HUES64 (cell line): ENCODE results near the gene PFN3.
A peak's percentile ranks its signal among the peaks of the same experiment; 100 is the strongest.

Source experiments
- H3K27ac ChIP-seq: 2 replicates; pipeline ENCODE4 v1.7.0; 2013; ENCODE audit warnings: low read depth, low read length, inconsistent platforms
- H3K27me3 ChIP-seq: 2 replicates; pipeline ENCODE4 v1.6.1; 2013; ENCODE audit warnings: mild to moderate bottlenecking, low read length; ENCODE audit not compliant: insufficient read depth
- H3K36me3 ChIP-seq: 2 replicates; pipeline ENCODE4 v1.6.1; 2013; ENCODE audit warnings: mild to moderate bottlenecking, low read length; ENCODE audit not compliant: insufficient read depth
- H3K4me1 ChIP-seq: 2 replicates; pipeline ENCODE4 v1.6.1; 2013; ENCODE audit warnings: mild to moderate bottlenecking, low read length, moderate library complexity; ENCODE audit not compliant: insufficient read depth
- H3K4me3 ChIP-seq: 2 replicates; pipeline ENCODE4 v1.5.1; 2013; ENCODE audit warnings: mild to moderate bottlenecking, low read length, moderate library complexity
- H3K9ac ChIP-seq: 2 replicates; pipeline ENCODE4 v1.6.1; 2013; ENCODE audit warnings: mild to moderate bottlenecking, low read depth, low read length
- H3K9me3 ChIP-seq: 2 replicates; pipeline ENCODE4 v1.6.1; 2013; ENCODE audit warnings: low read depth, low read length; ENCODE audit not compliant: insufficient read depth
- WGBS: fragments of 150-250, 120-280 bp; methylation state at CpG from one replicate; pipeline ENCODE4 v1.1.7; 2013; ENCODE audit warnings: missing lambda C conversion rate; 5-methylcytosine and 5-hydroxymethylcytosine counted together

Gene PFN3

DNA sequence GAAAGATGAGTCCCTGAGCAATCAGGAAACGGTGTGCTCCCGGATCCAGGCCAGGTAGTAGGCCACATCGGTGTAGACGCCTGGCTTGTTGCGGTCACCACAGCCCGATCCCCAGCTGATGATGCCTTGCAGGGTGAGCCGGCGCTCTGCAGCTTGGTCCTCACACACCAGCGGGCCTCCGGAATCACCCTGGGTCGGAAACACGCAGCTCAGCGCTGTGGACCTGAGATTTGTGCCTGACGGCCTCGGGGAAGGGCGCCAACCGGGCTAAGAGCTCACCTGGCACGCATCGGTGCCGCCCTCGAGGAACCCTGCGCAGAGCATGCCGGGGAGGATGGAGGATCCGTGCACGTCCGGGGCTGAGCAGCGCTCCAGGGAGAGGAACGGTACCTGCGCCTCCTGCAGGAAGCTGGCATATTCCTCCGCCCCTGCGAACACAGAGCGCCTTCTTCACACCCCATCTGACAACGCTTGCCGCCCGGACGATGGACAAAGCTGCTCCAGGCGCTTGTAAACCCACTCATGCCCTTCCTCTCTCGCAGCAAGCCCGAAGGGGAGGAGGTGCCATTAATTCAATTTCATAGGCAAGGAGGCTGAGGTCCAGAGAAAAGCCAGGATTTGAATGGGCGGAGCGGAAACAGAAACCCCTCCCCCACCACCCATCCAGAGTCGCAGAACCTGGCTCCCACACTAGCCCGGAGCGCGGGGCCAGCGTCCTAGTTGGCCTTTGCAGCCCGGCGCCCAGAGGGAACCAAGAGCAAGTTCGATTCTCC is 2.0 kb upstream of the PFN3 start:
- no peak overlapping the region for H3K27ac ChIP-seq
- WGBS, result 12% methylated on average over 49 of the region's 49 CpGs
- peaks cover 78% of the 10 kb centered on the region for H3K27me3 ChIP-seq
- H3K4me3 ChIP-seq, result peak overlapping the region; percentile 48
- no peak overlapping the region; the same call in 1 of the 2 replicates for H3K9ac ChIP-seq
- no peaks in the 10 kb centered on the region for H3K4me1 ChIP-seq
- no peaks in the 10 kb centered on the region for H3K36me3 ChIP-seq
- no peaks in the 10 kb centered on the region for H3K9me3 ChIP-seq

DNA sequence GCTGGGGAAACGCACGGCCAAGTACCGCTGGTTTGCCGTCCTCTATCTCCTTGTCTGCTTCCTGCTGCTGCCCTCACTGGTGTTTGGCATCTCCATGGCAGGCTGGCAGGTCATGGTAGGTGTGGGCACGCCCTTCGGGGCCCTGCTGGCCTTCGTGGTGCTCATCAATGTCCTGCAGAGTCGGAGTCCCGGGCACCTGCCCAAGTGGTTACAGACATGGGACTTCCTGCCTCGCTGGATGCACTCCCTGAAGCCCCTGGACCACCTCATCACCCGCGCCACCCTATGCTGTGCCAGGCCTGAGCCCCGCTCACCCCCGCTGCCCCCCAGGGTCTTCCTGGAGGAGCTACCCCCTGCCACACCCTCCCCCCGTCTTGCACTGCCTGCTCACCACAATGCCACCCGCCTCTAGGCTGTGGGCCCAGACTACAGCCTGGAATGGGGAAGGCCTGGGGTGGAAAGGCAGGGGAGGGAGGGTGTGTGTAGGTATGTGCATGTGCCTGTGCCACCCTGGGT is 2.5 kb downstream of the PFN3 start:
- H3K27me3 ChIP-seq, result peaks cover 36% of the 10 kb centered on the region
- 92% methylated on average over 15 of the region's 16 CpGs for WGBS
- H3K9ac ChIP-seq, result no peak overlapping the region

DNA sequence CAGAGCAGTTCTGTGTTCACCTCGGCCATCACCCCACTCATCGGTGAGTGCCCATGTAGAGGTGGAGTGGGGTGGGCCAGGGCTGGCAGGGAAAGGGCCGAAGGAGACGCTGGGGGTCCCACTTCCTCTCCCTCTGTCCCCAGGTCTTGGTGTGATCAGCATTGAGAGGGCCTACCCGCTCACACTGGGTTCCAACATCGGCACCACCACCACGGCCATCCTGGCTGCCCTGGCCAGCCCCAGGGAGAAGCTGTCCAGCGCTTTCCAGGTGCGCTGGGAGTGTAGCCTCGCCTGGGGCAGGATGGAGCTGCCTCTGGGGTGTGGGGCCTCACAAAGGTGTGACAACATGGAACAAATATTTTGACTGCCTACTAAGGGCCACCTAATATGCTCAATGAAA is 3.7 kb downstream of the PFN3 start:
- 94% methylated on average over 10 of the region's 10 CpGs for WGBS
- no peak overlapping the region for H3K9ac ChIP-seq
- no peak overlapping the region for H3K27ac ChIP-seq
- H3K4me1 ChIP-seq, result no peaks in the 10 kb centered on the region
- H3K27me3 ChIP-seq, result peaks cover 25% of the 10 kb centered on the region
- H3K9me3 ChIP-seq, result no peaks in the 10 kb centered on the region
- H3K4me3 ChIP-seq, result no peak overlapping the region
- H3K36me3 ChIP-seq, result no peaks in the 10 kb centered on the region

More for the DNA sequence above, 2.5 kb downstream of the PFN3 start:
- Histone ChIP-seq H3K27ac (no peak overlapping the region), H3K4me1 (no peaks in the 10 kb centered on the region), H3K9me3 (no peaks in the 10 kb centered on the region), H3K36me3 (no peaks in the 10 kb centered on the region), H3K4me3 (no peak overlapping the region)

DNA sequence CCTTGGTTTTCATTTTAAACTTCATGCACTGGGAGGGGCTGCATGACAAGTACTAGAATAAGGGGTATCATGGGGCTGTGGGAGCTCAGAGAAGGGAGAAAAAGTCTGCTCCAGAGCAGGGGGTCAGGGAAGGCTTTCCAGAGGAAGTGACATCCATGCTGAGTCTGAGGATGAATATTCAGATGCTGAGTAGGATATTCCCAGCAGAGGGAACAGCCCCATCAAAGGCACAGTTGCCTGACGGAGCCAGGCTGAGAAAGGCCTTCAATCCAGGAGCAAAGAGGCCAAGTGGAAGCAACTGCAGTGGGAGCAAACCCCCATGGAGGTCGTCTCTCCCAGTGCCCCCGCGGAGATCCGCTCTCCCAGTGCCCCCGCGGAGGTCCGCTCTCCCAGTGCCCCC is 4.4 kb downstream of the PFN3 start:
- Histone ChIP-seq H3K36me3 (no peaks in the 10 kb centered on the region), H3K4me1 (no peaks in the 10 kb centered on the region), H3K4me3 (no peak overlapping the region), H3K27me3 (peaks cover 18% of the 10 kb centered on the region), H3K27ac (no peak overlapping the region), H3K9me3 (no peaks in the 10 kb centered on the region), H3K9ac (no peak overlapping the region)
- 64% methylated on average over 8 of the region's 8 CpGs for WGBS

DNA sequence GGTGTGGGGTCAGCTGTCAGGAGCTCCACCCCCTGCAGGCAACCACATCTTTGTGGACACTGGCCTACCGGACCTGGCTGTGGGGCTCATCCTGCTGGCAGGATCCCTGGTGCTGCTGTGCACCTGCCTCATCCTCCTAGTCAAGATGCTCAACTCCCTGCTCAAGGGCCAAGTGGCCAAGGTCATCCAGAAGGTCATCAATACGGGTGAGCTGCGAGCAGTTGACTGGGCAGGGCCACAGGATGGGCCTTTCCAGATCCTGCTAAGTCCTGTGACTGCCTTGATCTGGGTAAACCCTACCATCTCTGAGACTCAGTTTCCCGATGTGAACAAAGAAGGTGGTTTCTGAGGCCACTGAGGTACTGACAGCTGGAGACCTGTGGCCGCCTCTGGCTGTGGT is 6.5 kb downstream of the PFN3 start:
- no peak overlapping the region for H3K27ac ChIP-seq
- no peaks in the 10 kb centered on the region for H3K9me3 ChIP-seq
- no peaks in the 10 kb centered on the region for H3K36me3 ChIP-seq
- no peaks in the 10 kb centered on the region; the same call in 1 of the 2 replicates for H3K4me1 ChIP-seq
- no peak overlapping the region for H3K9ac ChIP-seq
- H3K27me3 ChIP-seq, result peaks cover 14% of the 10 kb centered on the region
- H3K4me3 ChIP-seq, result no peak overlapping the region
- WGBS, result 75% methylated on average over 5 of the region's 5 CpGs

DNA sequence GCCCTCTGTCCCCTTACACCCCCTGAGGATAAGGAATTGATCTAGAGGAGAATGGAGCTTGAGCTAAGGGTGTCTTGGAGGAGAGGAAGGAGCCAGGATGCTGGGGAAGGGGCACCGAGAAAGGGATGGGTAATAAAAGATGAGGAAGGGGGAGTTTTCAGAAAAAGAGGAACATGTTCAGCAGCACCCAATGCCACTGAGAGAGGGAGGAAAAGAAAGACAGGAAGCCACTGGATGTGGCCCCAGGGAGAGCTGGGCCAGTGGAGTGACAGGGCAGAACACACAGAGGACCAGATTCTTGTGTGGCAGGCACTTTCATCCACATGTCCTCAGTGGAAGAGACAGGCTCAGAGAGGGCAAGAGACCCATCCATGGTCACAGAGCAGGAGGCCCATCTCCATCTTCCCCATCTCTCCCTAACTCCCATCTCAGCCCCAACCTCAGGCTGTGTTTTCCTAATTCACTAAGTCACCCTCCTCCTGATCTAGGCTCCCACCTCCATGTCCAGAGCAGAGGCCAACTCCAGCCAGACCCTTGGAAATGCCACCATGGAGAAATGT is 7.2 kb downstream of the PFN3 start:
- H3K9me3 ChIP-seq, result no peaks in the 10 kb centered on the region
- no peaks in the 10 kb centered on the region; the same call in 1 of the 2 replicates for H3K4me1 ChIP-seq
- H3K9ac ChIP-seq, result no peak overlapping the region
- H3K27me3 ChIP-seq, result peaks cover 18% of the 10 kb centered on the region
- H3K4me3 ChIP-seq, result no peak overlapping the region
- 83% methylated on average over 1 of the region's 1 CpG for WGBS
- no peaks in the 10 kb centered on the region for H3K36me3 ChIP-seq
- H3K27ac ChIP-seq, result no peak overlapping the region

DNA sequence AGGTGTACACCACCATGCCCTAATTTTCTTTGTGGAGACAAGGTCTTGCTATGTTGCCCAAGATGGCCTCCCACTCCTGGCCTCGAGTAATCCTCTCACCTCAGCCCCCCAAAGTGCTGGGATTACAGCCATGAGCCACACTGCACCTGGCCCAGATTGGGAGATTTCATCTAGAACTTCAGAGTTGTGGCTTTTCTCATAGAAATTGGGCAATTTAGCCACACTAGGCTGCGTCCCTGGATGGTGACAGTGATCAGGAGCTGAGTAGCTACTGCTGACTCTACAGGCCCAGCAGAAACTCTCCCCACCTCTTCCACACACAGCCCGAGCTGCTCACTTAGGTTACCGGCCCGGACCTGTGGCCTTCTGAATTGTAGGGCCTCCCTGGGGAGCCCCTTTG is 7.7 kb downstream of the PFN3 start:
- Histone ChIP-seq H3K4me3 (no peak overlapping the region), H3K9me3 (no peaks in the 10 kb centered on the region), H3K4me1 (no peaks in the 10 kb centered on the region; the same call in 1 of the 2 replicates), H3K36me3 (no peaks in the 10 kb centered on the region), H3K27ac (no peak overlapping the region), H3K9ac (no peak overlapping the region), H3K27me3 (peaks cover 18% of the 10 kb centered on the region)
- WGBS, result 66% methylated on average over 5 of the region's 5 CpGs

DNA sequence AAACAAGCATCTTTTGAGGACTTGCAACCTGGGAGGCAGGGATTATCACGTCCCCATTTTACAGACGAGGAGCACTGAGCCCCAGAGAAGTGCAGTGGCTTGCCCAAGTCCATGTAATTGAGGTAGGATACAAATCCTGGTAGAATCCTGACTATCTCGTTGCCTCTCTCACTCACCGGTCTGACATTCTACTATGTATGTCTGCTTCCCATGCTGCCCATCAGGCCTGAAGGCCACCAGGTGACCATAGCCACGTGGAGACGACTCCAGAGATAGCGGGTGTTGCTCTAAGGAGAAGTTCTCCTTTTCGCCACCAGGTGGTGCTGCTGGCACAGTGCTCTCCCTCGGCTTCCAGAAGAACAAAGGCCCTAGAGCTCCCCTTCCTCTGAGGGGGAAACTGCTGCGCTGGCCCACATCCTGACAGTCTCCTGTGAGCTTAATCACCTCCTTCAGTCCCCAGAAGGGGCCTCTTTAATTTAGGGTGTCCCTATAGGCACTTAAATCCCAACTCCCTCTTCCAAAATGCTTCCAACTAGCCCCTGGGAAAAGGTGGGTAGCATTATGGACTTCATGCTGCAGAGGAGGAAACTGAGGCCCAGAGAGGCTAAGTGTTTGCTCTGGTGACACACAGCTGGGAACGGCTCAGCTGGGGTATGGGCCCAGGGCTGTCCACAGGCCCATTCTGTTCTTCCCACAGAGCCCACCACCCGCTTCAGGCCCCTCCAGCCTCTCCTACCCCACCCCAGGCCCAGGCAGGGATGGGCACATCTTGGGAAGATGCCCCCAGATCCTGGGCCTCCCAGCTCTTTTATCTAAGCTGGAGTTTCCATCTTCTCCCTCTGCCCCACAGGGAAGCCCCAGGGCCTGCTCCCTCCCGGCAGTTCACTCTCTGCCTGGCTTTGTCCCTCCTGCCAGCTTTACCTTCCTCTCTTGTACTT is 9.8 kb downstream of the PFN3 start:
- Histone ChIP-seq H3K27ac (no peak overlapping the region), H3K9ac (no peak overlapping the region), H3K36me3 (no peaks in the 10 kb centered on the region), H3K27me3 (peaks cover 18% of the 10 kb centered on the region), H3K4me3 (no peak overlapping the region), H3K9me3 (no peaks in the 10 kb centered on the region), H3K4me1 (no peaks in the 10 kb centered on the region; the same call in 1 of the 2 replicates)
- 37% methylated on average over 13 of the region's 13 CpGs for WGBS

DNA sequence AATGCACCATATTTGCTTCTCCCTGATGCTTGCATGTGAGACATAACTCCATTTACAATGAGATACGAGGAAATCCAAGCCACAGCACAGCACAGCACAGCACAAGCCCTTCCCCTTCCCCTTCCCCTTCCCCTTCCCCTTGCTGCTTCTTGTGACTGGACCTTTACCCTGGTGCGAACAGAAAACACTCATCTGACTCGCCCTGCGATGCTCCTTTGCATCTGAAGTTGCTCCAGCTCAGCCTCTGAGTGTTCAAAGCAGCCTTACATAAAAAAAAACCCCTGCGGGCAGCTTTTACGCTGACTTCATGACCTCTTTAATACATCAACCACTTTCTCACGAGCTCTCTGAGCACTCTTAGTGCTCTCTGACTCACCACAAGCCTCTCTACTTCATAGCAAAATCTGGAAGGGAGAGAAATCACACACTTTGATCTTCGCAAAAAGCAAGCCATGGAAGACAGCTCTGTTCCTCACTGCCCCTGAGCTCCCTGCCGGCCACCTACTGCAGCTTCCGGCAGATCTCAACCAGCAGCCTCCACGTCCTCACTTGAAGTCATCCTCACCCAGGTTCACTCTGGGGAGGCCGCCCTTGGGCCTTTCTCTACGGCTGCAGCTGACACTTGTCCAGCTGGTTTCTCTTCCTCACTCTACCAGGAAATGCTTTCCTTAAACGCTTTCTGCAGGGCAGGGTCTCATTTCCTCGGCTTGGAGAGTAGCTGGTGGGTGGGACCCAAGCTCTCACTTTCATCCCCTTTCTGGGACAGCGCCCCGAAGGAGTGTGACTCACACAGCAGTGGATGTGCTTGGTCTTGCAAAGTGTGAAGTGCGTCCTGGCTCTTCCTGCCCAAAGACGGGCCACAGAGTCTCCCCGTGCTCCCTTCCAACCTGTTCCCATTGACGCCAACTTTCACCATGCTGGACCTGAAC is 11.0 kb downstream of the PFN3 start:
- H3K4me3 ChIP-seq, result no peak overlapping the region
- H3K27ac ChIP-seq, result no peak overlapping the region
- no peak overlapping the region for H3K9ac ChIP-seq
- H3K27me3 ChIP-seq, result peaks cover 18% of the 10 kb centered on the region
- no peaks in the 10 kb centered on the region; the same call in 1 of the 2 replicates for H3K4me1 ChIP-seq
- no peaks in the 10 kb centered on the region for H3K9me3 ChIP-seq
- H3K36me3 ChIP-seq, result no peaks in the 10 kb centered on the region
- WGBS, result 50% methylated on average over 21 of the region's 21 CpGs

DNA sequence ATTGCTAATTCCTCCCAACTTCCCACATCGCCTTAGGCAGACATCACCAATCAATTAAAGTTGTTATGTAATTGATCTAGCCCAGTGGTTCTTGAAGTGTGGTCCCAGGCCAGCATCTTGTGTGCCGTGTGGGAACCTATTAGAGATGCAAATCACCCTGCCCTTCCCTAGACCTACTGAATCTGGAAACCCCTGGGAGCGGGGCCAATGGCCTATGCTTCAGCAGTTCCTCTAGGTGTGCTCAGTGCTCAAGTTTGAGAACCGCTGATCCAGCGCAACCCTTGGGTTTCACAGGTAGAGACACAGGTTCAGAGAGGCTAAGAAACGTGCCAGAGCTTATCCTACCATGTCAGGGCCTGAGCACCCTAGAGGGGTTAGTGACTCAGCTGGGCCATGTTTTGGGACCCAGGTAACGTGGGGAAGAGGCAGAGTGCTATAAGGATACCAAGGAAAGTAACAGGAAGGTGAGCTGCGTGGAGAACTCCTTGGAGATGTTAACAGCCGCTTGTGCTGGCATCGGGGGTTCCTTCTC is 11.9 kb downstream of the PFN3 start:
- H3K36me3 ChIP-seq, result no peaks in the 10 kb centered on the region
- no peak overlapping the region for H3K4me3 ChIP-seq
- no peak overlapping the region for H3K27ac ChIP-seq
- H3K9me3 ChIP-seq, result no peaks in the 10 kb centered on the region
- peaks cover 20% of the 10 kb centered on the region for H3K27me3 ChIP-seq
- no peaks in the 10 kb centered on the region; the same call in 1 of the 2 replicates for H3K4me1 ChIP-seq
- no peak overlapping the region for H3K9ac ChIP-seq
- 83% methylated on average over 10 of the region's 10 CpGs for WGBS
